A549 (cell line): ENCODE results near the gene PNN. TPM values are rescaled to one million over a fixed set of nuclear protein-coding genes. Genes with fewer than 3 reads are reported as not detected.
"Not testable (repeated sequence)": the region's sequence is repeated elsewhere in the genome, so short reads cannot be mapped to it uniquely, and the experiment has no call there.

Source experiments
- ATAC-seq, 2 experiments: fragments of 200-7000 bp in 1 of 2; fragments of >200 bp in 1 of 2; cut with Nextera tagmentation in 1 of 2; cut with Tn5 transposase in 1 of 2; 3 replicates each; pipeline versions ENCODE4 v1.8.0 to v1.9.1; 2018 to 2020; ENCODE audit warnings: mild to moderate bottlenecking in 1 of 2, moderate library complexity in 1 of 2
- CTCF ChIA-PET: fragments of 300-600 bp; sonication (Branson Sonifier 250); formaldehyde crosslinking; extraction: SDS; loops from one replicate; lab custom pipeline; 2021; ENCODE audit warnings: antibody characterized with exemption, inconsistent platforms; lab: Yijun Ruan, JAX
- POLR2A ChIA-PET: fragments of 350-600 bp; formaldehyde crosslinking; extraction: SDS; loops from one replicate; lab custom pipeline; 2021; ENCODE audit warnings: antibody characterized with exemption, inconsistent platforms; lab: Yijun Ruan, JAX
- DNase-seq, 2 experiments: peaks; one replicate each; pipeline versions ENCODE4 v3.0.0 to v3.0.0-alpha.2; 2011 to 2016; ENCODE audit warnings: low read depth in 1 of 2, low spot score in 1 of 2
- FAIRE-seq: peaks from 2 replicates; lab custom pipeline; 2011; peaks lifted over from hg19 to GRCh38; lab: Jason Lieb, UNC
- H3K27ac ChIP-seq, 2 experiments: fragments of >200 bp; sonication (Bioruptor Twin); formaldehyde crosslinking; 3 replicates each; pipeline ENCODE4 v1.5.1; 2016 to 2017
- H3K4me1 ChIP-seq: fragments of >200 bp; sonication (Bioruptor Twin); formaldehyde crosslinking; 3 replicates; pipeline ENCODE4 v1.6.1; 2016
- H3K4me2 ChIP-seq: fragments of >200 bp; sonication (Bioruptor Twin); formaldehyde crosslinking; 3 replicates; pipeline ENCODE4 v1.6.1; 2016
- H3K4me3 ChIP-seq: fragments of >200 bp; sonication (Bioruptor Twin); formaldehyde crosslinking; 3 replicates; pipeline ENCODE4 v1.5.1; 2016
- H3K9me3 ChIP-seq: fragments of >200 bp; sonication (Bioruptor Twin); formaldehyde crosslinking; 3 replicates; pipeline ENCODE4 v1.6.1; 2016
- CEBPB ChIP-seq, 2 experiments: fragments of >200 bp in 1 of 2; sonication (Bioruptor Twin) in 1 of 2; formaldehyde crosslinking in 1 of 2; IDR thresholded peaks; 2 replicates each; pipeline ENCODE4 v1.6.1; 2012 to 2016
- CHD2 ChIP-seq: fragments of 150-350 bp; IDR thresholded peaks from 2 replicates; pipeline ENCODE4 v1.6.1; 2014; ENCODE audit warnings: low read length; ENCODE audit not compliant: partially characterized antibody
- E2F6 ChIP-seq: IDR thresholded peaks from 2 replicates; pipeline ENCODE4 v1.6.1; 2012; ENCODE audit warnings: low read depth, borderline replicate concordance
- HES2 ChIP-seq: fragments of >200 bp; sonication (Bioruptor Twin); formaldehyde crosslinking; IDR thresholded peaks from 2 replicates; pipeline ENCODE4 v1.6.1; 2016
- HEYL ChIP-seq: fragments of 250-450 bp; sonication (Bioruptor Pico); IDR thresholded peaks from 2 replicates; pipeline ENCODE4 v1.8.0; 2021; ENCODE audit warnings: mild to moderate bottlenecking, moderate library complexity
- HOXA7 ChIP-seq: fragments of 250-450 bp; sonication (Bioruptor Pico); IDR thresholded peaks from 2 replicates; pipeline ENCODE4 v1.5.0; 2020; ENCODE audit warnings: mild to moderate bottlenecking, moderate library complexity
- JUN ChIP-seq, 2 experiments: fragments of >200 bp; sonication (Bioruptor Twin); formaldehyde crosslinking; IDR thresholded peaks; 2 replicates in 1 of 2; 3 replicates in 1 of 2; pipeline ENCODE4 v1.6.1; 2016 to 2017
- JUNB ChIP-seq: fragments of >200 bp; sonication (Bioruptor Twin); formaldehyde crosslinking; IDR thresholded peaks from 2 replicates; pipeline ENCODE4 v1.6.1; 2016
- MAFK ChIP-seq: fragments of 450-650 bp; IDR thresholded peaks from 2 replicates; pipeline ENCODE4 v1.6.1; 2014; ENCODE audit not compliant: partially characterized antibody
- MAZ ChIP-seq: fragments of 150-350 bp; IDR thresholded peaks from 2 replicates; pipeline ENCODE4 v1.6.1; 2014; ENCODE audit warnings: antibody characterized with exemption, low read depth, low read length, borderline replicate concordance
- NFE2L2 ChIP-seq: fragments of 150-350 bp; conservative IDR thresholded peaks from 2 replicates; pipeline ENCODE4 v1.6.1; 2014; ENCODE audit warnings: low read length
- POLR2AphosphoS2 ChIP-seq: conservative IDR thresholded peaks from 2 replicates; pipeline ENCODE4 v1.6.1; 2012; ENCODE audit warnings: low read length, improper control_type of control experiment, inconsistent platforms
- REST ChIP-seq: fragments of 200-600 bp; sonication (generic); IDR thresholded peaks from 2 replicates; pipeline ENCODE4 v1.6.1; 2016; ENCODE audit warnings: antibody characterized with exemption, mild to moderate bottlenecking, moderate library complexity
- ZFP36 ChIP-seq: fragments of 450-650 bp; IDR thresholded peaks from 2 replicates; pipeline ENCODE4 v1.6.1; 2014; ENCODE audit warnings: borderline replicate concordance; ENCODE audit not compliant: partially characterized antibody
- WGBS: methylation state at CpG from one replicate; pipeline ENCODE4 v1.1.6; 2017; ENCODE audit errors: missing lambda C conversion rate; 5-methylcytosine and 5-hydroxymethylcytosine counted together
- polyA plus RNA-seq, 4 experiments: library from polyadenylated mRNA; depleted of rRNA in 3 of 4; stranded (reverse); fragments of >200 nt; fragmentation: RNase III in 1 of 4; extraction: RNeasy Plus Mini Kit Qiagen cat#74134 plus additional on column Dnase treatment in 1 of 4; gene quantifications; 2 replicates in 3 of 4; 3 replicates in 1 of 4; pipeline ENCODE4 v1.2.3, GENCODE V29; 2011 to 2017
- TF ChIP-seq, protein P1 (sequence below): fragments of 450-650 bp; IDR thresholded peaks from 2 replicates; pipeline ENCODE4 v1.6.1; 2014; ENCODE audit warnings: antibody characterized with exemption

Gene PNN
- polyA plus RNA-seq, 2 of the 4 experiments (the other 2 are of a cell fraction), result 50.1 to 117 TPM

DNA sequence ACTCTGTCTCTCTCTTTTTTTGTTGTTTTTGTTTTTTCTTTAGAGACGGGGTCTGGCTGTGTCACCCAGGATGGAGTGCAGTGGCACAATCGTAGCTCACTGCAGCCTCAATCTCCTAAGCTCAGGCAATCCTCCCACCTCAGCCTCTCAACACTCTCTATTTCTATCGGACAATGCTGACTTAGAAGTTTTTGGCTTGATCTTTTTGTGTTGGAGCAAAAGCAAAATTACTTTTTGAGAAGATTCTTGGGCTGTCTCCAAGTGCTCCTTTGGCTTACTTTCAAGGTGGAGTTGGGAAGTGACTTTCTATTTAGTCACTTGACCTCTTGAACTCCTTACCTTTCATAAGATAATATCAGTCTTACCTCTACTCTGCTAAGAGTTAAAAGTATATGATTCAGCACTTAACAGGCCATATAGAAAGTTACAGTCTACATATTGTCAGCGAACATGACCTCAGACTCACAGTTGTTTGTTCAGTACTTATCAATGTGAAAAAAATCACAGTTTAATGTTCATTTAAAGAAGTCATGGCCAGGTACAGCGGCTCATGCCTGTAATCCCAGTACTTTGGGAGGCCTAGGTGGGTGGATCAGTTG, 43.2 kb downstream of the PNN start (continued):
- TF ChIP-seq MAZ, result no peak
- TF ChIP-seq HEYL, result no peak

DNA sequence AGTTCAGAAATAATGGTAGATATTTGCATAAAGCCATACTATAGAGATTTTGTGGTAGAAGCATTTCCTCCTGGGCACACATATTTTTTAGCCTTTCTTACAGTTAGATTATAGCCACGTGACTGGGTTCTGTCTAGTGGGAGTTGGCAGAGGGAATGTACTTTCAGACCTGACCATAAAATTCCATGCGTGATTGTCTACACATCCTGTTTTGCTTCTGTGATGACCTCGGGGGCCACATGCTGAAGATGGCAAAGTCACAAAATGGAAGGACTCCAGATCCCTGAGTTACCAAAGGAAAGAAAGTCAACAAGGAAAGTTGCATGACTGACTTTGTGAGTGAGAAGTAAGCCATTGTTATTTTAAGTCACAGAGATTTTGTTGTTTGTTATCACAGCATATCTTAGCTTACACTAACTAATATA, 44.0 kb downstream of the PNN start:
- TF ChIP-seq, protein P1, sequence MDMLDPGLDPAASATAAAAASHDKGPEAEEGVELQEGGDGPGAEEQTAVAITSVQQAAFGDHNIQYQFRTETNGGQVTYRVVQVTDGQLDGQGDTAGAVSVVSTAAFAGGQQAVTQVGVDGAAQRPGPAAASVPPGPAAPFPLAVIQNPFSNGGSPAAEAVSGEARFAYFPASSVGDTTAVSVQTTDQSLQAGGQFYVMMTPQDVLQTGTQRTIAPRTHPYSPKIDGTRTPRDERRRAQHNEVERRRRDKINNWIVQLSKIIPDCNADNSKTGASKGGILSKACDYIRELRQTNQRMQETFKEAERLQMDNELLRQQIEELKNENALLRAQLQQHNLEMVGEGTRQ, result peak; percentile 21
- TF ChIP-seq MAZ (no peak), JUN (IDR thresholded peaks at IDR 0.05) (no peak), POLR2AphosphoS2 (no peak)
- peaks cover 29% of the 10 kb centered on the region for H3K4me1 ChIP-seq
- no peaks in the 10 kb centered on the region for H3K9me3 ChIP-seq
- DNase-seq, result peak; percentile 15 to 45
- H3K4me2 ChIP-seq, result peak overlapping the region; percentile 64
- no peak for FAIRE-seq
- POLR2A ChIA-PET, result no interaction called here
- ATAC-seq, result no peak
- H3K27ac ChIP-seq, result peak overlapping the region; percentile 53 to 71
- H3K4me3 ChIP-seq, result no peak overlapping the region
- CTCF ChIA-PET, result no interaction called here
- 29% methylated on average over 3 of the region's 3 CpGs for WGBS

DNA sequence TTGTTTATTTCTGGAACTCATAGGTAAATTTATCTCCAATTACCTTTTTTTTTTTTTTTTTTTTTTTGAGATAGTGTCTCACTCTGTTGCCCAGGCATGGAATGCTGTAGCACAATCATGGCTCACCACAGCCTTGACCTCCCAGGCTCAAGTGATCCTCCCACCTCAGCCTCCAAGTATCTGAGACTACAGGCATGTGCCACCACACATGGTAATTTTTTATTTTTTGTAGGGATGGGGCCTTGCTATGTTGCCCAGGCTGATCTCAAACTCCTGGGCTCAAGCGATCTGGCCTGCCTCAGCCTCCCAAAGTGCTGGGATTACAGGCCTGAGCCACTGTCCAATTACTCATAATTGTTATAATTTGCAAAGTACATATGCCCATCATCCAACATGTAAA, 45.4 kb downstream of the PNN start:
- H3K4me3 ChIP-seq, DNase-seq, ATAC-seq, FAIRE-seq, H3K4me2 ChIP-seq, H3K9me3 ChIP-seq: not testable (repeated sequence)
- 89% methylated on average over 1 of the region's 1 CpG for WGBS
- Histone ChIP-seq H3K4me1 (peaks cover 29% of the 10 kb centered on the region), H3K27ac (0 out of 6 replicates have a peak overlapping the region, but pooled peaks of 1 of the 2 experiments have one; percentile 31)
- ChIA-PET POLR2A (interaction anchor here (1.4 kb wide), 1 partner anchor 51 kb away, joined by 4 read pairs; the partner anchor contains the start of gene TRAPPC6B), CTCF (interaction anchor here (1.6 kb wide), 1 partner anchor 11 kb away, joined by 8 read pairs; no protein-coding TSS in a partner anchor)

- TF ChIP-seq REST (no peak), POLR2AphosphoS2 (no peak), MAFK (no peak), ZFP36 (no peak), NFE2L2 (no peak), HEYL (no peak), JUNB (no peak), HES2 (no peak), CEBPB (IDR thresholded peaks at IDR 0.05) (no peak), HOXA7 (CRISPR knock-in tag) (no peak), E2F6 (no peak), CHD2 (no peak)
- peak; percentile 74 for FAIRE-seq
- Histone ChIP-seq H3K4me2 (no peak overlapping the region), H3K9me3 (no peaks in the 10 kb centered on the region), H3K4me1 (peaks cover 10% of the 10 kb centered on the region), H3K4me3 (no peak overlapping the region), H3K27ac (no peak overlapping the region)
- ATAC-seq, result no peak
- ChIA-PET CTCF (no interaction called here), POLR2A (no interaction called here)
- DNase-seq, result no peak
- WGBS, result 66% methylated on average over 3 of the region's 3 CpGs
Observed at GRCh38 chr14:39228044-39228443, 53.0 kb downstream of the PNN start.
